Measurements from ENCODE around the gene ZNF765.
A peak's percentile ranks its signal among the peaks of the same experiment; 100 is the strongest.
"Not testable (repeated sequence)": the region's sequence is repeated elsewhere in the genome, so short reads cannot be mapped to it uniquely, and the experiment has no call there.

The ZNF765 gene

GRCh38 chr19:53394974-53395839 lies at the start of gene ZNF765:
Gene ZNF765, plus strand, starts transcription at chr19:53395149. Its CDS starts 2,867 bp downstream, at chr19:53398016.
- Mint-ChIP-seq H3K4me3 (peak within 1 kb of the TSS; percentile 89 to 97 (median 90)), H3K36me3 (ENCODE audit: low read depth) (peaks cover 17% of the 10 kb centered on the region), H3K27ac (peak within 1 kb of the TSS; percentile 56 to 95 (median 94)), H3K9me3 (peaks cover 4% of the 10 kb centered on the region), H3K4me1 (peaks cover 28% of the 10 kb centered on the region), H3K27me3 (ENCODE audit: low read depth) (no peaks in the 10 kb centered on the region)
- peak; percentile 43 to 55 (median 46) for TF ChIP-seq CTCF (IDR thresholded peaks at IDR 0.05; ENCODE audit: unreplicated experiment in 3 of 3)

GRCh38 chr19:53355739-53356138 lies 39.2 kb upstream of the ZNF765 start:
- no peak for TF ChIP-seq CTCF (IDR thresholded peaks at IDR 0.05; ENCODE audit: unreplicated experiment in 3 of 3)
- H3K27me3 Mint-ChIP-seq (ENCODE audit: low read depth): no peaks in the 10 kb centered on the region

GRCh38 chr19:53357821-53358581 lies 36.9 kb upstream of the ZNF765 start:
- peaks cover 45% of the 10 kb centered on the region for H3K36me3 Mint-ChIP-seq (ENCODE audit: low read depth)
- H3K9me3 Mint-ChIP-seq: peaks cover 46% of the 10 kb centered on the region
- H3K27me3 Mint-ChIP-seq (ENCODE audit: low read depth): no peaks in the 10 kb centered on the region
- no peaks in the 10 kb centered on the region for H3K4me1 Mint-ChIP-seq
- no peak for TF ChIP-seq CTCF (IDR thresholded peaks at IDR 0.05; ENCODE audit: unreplicated experiment in 3 of 3)
- H3K27ac Mint-ChIP-seq: no peak overlapping the region
- no peak overlapping the region for H3K4me3 Mint-ChIP-seq

More at GRCh38 chr19:53355739-53356138, 39.2 kb upstream of the ZNF765 start:
- Mint-ChIP-seq H3K36me3 (ENCODE audit: low read depth) (peaks cover 68% of the 10 kb centered on the region), H3K4me3 (no peak overlapping the region), H3K4me1 (no peaks in the 10 kb centered on the region), H3K27ac (no peak overlapping the region), H3K9me3 (peaks cover 68% of the 10 kb centered on the region)

- H3K36me3 Mint-ChIP-seq (ENCODE audit: low read depth): peaks cover 26% of the 10 kb centered on the region
- not testable (repeated sequence) for H3K27ac Mint-ChIP-seq; H3K27me3 Mint-ChIP-seq (ENCODE audit: low read depth)
Observed at GRCh38 chr19:53360056-53360455, 34.9 kb upstream of the ZNF765 start.

GRCh38 chr19:53365134-53365898 lies 29.6 kb upstream of the ZNF765 start, which contains the start of gene ZNF525:
Gene ZNF525, plus strand, starts transcription at chr19:53365705. Its CDS starts 6,577 bp downstream, at chr19:53372282.
- H3K27ac Mint-ChIP-seq: peak within 1 kb of the TSS; percentile 0 to 97 (median 83)
- peaks cover under 1% of the 10 kb centered on the region for H3K9me3 Mint-ChIP-seq
- peaks cover 17% of the 10 kb centered on the region for H3K4me1 Mint-ChIP-seq
- H3K4me3 Mint-ChIP-seq: peak within 1 kb of the TSS; percentile 96 to 98 (median 97)
- H3K27me3 Mint-ChIP-seq (ENCODE audit: low read depth): peaks cover 4% of the 10 kb centered on the region
- peak in 2 of 3 experiments; percentile 34 to 37 for TF ChIP-seq CTCF (IDR thresholded peaks at IDR 0.05; ENCODE audit: unreplicated experiment in 3 of 3)
- no peaks in the 10 kb centered on the region for H3K36me3 Mint-ChIP-seq (ENCODE audit: low read depth)

More at GRCh38 chr19:53360056-53360455, 34.9 kb upstream of the ZNF765 start:
- peaks cover 32% of the 10 kb centered on the region for H3K9me3 Mint-ChIP-seq
- not testable (repeated sequence) for H3K4me3 Mint-ChIP-seq, H3K4me1 Mint-ChIP-seq

All from nephron (organoid).